Measurements from ENCODE around the gene CYP4F3. TPM values are rescaled to one million over a fixed set of nuclear protein-coding genes. Genes with fewer than 3 reads are reported as not detected.
"Not testable (repeated sequence)": the region's sequence is repeated elsewhere in the genome, so short reads cannot be mapped to it uniquely, and the experiment has no call there.

The CYP4F3 gene
- total RNA-seq, 1 experiment from 2014 or later = not detected

- not testable (repeated sequence) for H3K4me2 ChIP-seq (ENCODE audit: insufficient read depth, insufficient read length, low read length); H3K79me2 ChIP-seq (ENCODE audit: insufficient read depth, low read length); H3K27me3 ChIP-seq (ENCODE audit: insufficient read depth, low read length); H4K91ac ChIP-seq (ENCODE audit: insufficient read length, low read depth, low read length); H3K4ac ChIP-seq (ENCODE audit: low read depth, low read length); H2BK5ac ChIP-seq (ENCODE audit: insufficient read length, low read length); H3K27me3 Mint-ChIP-seq (ENCODE audit: low read depth); H2BK20ac ChIP-seq (ENCODE audit: low read depth, low read length, poor library complexity, severe bottlenecking); H2AFZ ChIP-seq (ENCODE audit: low read length); H3K14ac ChIP-seq (ENCODE audit: insufficient read depth, low read length); H4K5ac ChIP-seq (ENCODE audit: insufficient read length, low read depth, low read length); H3K56ac ChIP-seq (ENCODE audit: insufficient read length, low read depth, low read length); H2BK120ac ChIP-seq (ENCODE audit: low read depth, low read length, poor library complexity, severe bottlenecking); H4K20me1 ChIP-seq (ENCODE audit: control insufficient read depth, insufficient read depth, insufficient read length); H3K4me1 Mint-ChIP-seq; H3K27ac Mint-ChIP-seq; H3K79me1 ChIP-seq (ENCODE audit: insufficient read depth, low read depth, low read length, poor library complexity, severe bottlenecking); H2BK15ac ChIP-seq (ENCODE audit: low read depth, low read length); H3K23me2 ChIP-seq (ENCODE audit: insufficient read length, low read depth, low read length, poor library complexity, severe bottlenecking); H3K9ac ChIP-seq (ENCODE audit: extremely low read depth, insufficient read length, low read length); H3K23ac ChIP-seq (ENCODE audit: insufficient read length, low read depth, low read length); H4K8ac ChIP-seq (replicated peaks; ENCODE audit: insufficient read length, low read depth, low read length); H2AK5ac ChIP-seq (ENCODE audit: insufficient read length, low read length); H3K18ac ChIP-seq (ENCODE audit: insufficient read length, low read depth, low read length); H3K4me3 Mint-ChIP-seq; H2BK12ac ChIP-seq (ENCODE audit: insufficient read length, low read depth, low read length); H3K27ac ChIP-seq (ENCODE audit: insufficient read length, low read depth, low read length); H3T11ph ChIP-seq (ENCODE audit: low read length); H3K4me1 ChIP-seq (ENCODE audit: insufficient read depth, low read length); DNase-seq
- H3K9me3 Mint-ChIP-seq = peaks cover 73% of the 10 kb centered on the region in 2 experiments
- no CpG with 5 or more reads among the region's 4 CpGs for WGBS (ENCODE audit: extremely low coverage, insufficient read length, low lambda C conversion rate)
- peaks cover 62% of the 10 kb centered on the region for H3K9me3 ChIP-seq (ENCODE audit: control insufficient read depth, low read depth, low read length)
- H3K36me3 Mint-ChIP-seq (ENCODE audit: insufficient read depth in 1 of 3, low read depth in 3 of 3) = peaks cover 5 to 25% (median 7%) of the 10 kb centered on the region in 3 experiments; a peak in 5 of 7 replicates
These were observed 46.9 kb upstream of the CYP4F3 start for GRCh38 chr19:15593766-15594165.

Data from H9 (cell line).